G401 (cell line): ENCODE data around the gene TACC3. TPM values are rescaled to one million over a fixed set of nuclear protein-coding genes. Genes with fewer than 3 reads are reported as not detected.
A peak's percentile ranks its signal among the peaks of the same experiment; 100 is the strongest.

Experiments used
- DNase-seq: peaks from one replicate; pipeline ENCODE4 v3.0.0-alpha.2; 2015; ENCODE audit warnings: low spot score
- in situ Hi-C: cut with HindIII; loops from 2 replicates; pipeline ENCODE4 v1.10.0; 2016; ENCODE audit warnings: low sequenced_read_pairs, mixed read lengths
- total RNA-seq: library from RNA; depleted of rRNA; stranded (reverse); fragments of >200 nt; shearing (Covaris generic); gene quantifications from 2 replicates; pipeline ENCODE4 v1.2.3, GENCODE V29; 2014

The TACC3 gene
- total RNA-seq, 1 experiment from 2014 or later: 164 TPM

DNA sequence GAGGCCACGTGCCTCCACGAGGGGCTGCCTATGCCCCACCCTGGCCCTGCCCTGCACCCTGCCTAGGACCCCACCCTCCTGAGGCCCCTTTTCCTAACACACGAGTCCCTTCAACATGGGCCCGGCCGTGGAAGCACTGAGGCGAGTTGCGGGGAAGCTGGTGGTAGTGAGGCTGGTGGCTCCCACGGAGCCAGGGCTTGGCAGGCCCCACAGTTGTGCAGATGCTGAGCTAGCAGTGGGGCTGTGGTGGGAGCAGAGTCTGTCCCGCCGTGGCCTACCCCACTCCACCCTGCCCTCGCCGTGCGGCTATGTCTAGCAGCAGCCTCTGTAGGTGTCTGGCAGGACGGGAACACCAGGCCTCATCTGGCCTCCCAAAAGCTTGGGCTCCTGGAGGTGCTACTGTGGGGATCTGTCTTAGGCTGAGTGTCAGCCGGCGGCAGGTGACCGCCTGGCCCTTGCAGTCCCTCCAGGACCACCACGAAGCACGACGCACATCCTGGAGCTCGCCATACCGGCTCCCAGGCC, 18.8 kb downstream of the TACC3 start:
- DNase-seq: no peak
- in situ Hi-C loops: no loop called here

DNA sequence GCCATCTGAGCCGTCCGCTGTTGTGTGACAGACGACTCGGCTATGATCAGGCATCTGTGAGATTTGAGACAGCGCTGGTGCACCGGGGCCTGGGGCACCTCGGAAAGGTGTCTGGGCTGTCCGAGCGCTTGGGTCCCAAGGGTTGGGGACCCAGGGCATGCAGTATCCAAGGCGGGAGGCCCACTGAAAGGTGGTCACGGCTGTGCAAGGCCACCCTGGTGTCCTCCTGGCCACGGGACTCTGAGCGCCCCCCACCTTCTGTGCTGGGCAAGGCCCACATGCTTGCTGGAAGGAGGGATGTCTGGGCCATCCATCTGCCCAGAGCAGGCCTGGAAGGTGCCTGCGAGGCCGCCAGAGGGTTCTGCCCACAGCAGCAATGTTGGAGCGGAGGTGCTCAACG, 19.9 kb downstream of the TACC3 start:
- in situ Hi-C loops: no loop called here
- no peak for DNase-seq

DNA sequence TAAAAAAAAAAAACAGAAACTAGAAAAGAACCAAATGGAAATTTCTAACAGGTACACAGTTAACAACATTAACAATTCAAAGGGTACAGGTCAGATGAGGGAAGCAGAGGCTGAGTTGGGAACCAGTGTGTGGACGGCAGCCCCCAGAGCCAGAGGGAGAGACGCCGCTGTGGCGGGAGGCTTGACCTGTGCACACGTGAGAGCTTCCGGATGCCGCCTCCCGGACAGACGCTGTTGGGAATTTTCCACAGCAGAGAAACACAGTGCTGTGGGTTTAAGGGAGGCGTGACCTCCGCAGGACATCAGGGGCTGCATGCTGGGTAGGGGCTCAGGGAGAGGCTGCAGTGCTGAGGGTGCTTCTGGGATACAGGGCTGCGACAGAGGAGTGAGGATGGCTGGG, 22.2 kb downstream of the TACC3 start:
- in situ Hi-C loops: no loop called here
- DNase-seq: no peak

DNA sequence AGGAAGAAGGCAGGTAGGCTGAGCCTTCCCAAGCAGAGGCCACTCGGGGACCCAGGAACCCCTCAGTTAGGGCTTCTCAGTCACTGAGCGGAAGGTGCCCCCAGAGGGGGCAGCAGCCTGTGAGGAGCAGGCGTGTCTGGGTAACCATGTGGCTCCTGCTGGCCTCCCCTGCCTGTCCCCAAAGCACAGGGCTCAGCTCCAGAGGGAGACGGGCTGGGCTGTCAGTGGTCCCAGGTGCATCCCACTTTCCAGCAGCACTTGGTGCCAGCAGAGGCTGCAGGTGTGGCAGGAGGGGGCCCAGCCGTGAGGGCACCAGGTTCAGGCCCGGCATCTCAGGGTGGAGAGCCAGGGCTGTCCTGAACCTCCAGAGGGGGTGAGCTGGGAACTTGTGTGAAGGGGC, 22.7 kb downstream of the TACC3 start:
- DNase-seq: no peak
- in situ Hi-C loops: no loop called here

DNA sequence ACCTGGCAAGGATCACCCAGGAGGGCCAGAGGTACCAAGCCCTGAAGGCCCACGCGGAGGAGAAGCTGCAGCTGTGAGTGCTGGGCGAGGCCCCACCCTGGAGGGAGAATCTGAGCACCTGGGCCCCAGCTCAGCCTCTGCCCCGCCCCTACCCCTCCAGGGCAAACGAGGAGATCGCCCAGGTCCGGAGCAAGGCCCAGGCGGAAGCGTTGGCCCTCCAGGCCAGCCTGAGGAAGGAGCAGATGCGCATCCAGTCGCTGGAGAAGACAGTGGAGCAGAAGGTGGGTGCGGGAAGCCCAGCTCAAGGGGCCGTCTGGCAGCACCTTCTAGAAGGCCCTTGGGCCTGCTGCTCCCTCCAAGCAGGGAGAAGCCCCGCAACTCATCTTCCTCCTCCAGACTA, 23.2 kb downstream of the TACC3 start:
- no peak for DNase-seq
- in situ Hi-C loops: no loop called here

DNA sequence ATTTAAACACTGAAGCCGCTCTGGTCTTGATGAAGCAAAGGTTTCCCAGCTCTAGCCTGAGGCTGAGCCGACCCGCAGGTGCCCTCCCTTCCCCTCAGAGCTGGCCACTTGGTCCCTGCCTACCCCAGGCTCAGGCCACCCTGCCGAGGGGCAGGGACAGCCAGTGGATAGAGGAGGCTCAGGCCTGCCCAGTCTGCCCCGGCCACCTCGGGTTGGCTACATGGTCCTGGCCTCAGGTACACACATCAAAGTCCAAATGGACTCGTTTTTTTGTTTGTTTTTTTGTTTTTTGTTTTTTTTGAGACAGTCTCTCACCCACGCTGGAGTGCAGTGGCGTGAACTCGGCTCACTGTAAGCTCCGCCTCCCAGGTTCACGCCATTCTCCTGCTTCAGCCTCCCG, 23.8 kb downstream of the TACC3 start:
- in situ Hi-C loops: no loop called here
- DNase-seq: no peak

DNA sequence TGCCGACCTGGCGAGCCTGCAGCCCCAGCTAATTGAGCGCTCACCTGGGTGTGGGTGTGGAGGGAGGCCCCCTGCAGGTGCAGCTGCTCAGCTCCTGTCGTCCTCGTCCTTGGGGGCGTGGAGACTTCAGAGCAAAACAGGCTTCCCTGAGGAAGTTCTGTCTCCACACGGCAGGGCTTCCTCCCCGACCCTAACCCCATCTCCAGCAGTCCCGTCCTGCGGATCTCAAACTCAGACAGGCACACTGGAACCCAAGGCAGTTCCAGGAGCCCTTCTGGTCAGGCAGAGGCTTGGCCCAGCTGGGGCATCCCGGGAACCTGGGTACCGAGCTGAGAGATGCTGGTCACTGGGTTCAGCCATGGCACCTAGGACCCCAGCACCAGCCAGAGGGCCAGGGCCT, 24.4 kb downstream of the TACC3 start:
- no peak for DNase-seq
- in situ Hi-C loops: no loop called here

DNA sequence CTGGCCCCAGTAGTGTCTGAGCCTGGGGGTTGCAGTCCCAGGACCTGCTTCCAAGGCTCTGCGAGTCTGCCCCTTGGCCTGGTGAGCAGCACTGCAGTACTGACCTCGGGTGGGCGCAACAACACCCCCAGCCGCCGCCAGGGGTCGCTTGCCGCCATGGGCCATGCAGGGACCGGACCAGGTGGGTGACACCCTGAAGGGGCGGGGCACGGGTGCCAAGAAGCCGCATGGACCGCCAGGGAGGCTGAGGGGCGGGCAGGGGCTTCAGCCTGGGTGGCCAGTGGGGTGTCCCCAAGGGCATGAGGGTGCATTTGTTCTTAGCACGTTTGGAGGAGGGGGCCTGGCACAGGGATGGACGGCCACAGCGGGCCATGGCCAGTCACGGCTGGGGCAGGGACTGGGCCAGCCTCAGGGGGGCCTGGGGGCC, 25.0 kb downstream of the TACC3 start:
- in situ Hi-C loops: no loop called here
- peak; percentile 73 for DNase-seq

DNA sequence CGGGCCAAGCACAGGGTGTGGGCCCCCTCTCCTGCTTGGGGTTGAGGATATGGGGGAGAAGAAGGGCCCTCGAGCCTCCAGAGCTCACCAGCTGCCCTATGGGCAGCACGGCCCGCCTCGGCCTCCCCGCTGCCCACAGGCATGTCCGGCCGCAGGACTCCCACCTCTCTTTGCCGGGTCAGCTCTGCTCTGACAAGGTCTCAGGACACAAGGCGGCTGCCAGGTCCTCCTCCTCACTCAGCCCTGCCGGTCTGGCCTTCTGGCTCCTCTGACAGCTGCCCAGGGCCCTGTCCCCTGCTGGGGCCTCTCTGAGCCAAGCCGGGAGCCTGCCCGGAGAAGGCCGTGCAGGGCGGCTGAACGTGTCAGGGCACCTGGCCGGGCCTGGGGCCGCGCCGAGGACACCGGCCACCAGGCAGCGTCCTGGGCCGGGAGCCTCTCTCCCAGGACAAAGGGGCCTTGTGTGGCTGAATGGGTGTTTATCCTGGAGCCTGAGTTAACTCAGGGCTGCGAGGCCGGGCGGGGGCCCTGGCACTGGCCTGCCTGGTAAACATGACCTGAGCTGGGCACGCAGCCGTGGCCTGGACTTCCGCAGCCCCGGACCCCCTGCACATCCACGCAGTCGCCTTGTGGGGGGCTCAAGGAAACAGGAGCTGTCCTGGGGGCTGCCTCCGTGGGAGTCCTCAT, 25.7 kb downstream of the TACC3 start:
- in situ Hi-C loops: no loop called here
- peak; percentile 75 for DNase-seq

DNA sequence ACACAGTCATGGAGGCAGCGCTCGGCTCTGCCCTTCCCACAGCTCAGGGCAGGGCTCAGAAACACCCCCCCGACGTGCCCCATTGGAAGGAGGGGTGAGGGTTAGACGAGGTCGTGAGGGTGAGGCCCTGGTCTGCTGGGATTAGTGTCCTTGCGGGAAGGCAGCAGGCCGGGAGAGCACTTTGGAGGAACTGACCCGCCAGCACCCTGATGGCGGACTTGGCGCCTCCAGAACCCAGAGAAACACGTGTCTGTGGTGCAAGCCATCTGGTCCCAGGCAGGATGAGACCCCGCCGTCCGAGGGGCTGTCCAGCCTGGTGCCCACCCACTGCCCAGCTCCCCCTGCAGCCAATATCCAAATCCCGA, 26.3 kb downstream of the TACC3 start:
- in situ Hi-C loops: no loop called here
- no peak for DNase-seq

DNA sequence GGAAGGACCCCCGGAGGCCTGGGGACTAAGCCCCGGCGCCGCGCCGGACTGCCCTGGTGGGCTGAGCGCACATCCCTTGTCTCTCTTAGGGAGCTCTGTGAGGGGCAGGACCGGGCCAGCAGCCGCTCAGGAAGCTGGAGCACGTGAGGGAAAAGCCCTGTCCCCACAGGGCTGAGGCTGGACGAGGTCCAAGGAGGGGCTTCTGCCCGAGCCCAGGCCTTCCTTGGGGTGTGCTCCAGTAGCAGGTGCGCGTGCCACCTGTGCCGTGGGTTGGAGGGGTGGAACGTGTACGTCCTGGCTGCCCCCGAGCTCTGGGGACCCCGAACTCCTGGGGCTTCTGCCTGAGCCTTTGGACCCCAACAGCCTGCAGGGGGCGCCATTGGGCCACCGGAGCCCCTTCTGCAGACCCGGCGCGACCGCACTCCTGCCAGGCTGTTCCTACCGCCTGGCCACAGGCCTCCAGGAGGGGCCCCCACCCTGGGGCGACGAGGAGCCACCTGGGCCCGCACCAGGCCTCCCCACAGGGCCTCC, 27.2 kb downstream of the TACC3 start:
- peak; percentile 61 for DNase-seq
- in situ Hi-C loops: no loop called here

DNA sequence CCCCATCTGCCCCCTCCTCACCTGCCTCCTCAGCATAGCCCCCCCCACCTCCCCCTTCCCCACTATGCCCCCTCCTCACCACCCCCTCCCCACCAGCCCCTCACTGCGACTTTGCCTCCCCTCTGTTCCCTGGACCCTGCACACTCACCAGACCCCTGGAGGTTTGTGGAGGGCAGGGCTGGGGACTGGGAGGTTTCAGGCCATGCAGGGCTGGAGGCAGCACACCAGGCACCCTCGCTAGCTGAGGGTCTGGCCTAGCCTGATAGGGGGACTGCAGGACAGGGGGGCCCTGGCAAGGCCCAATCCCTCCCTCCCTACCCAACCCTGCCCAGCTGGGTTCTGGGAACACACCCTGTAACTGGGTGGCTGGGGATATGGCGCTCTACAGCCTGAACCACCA, 28.0 kb downstream of the TACC3 start:
- DNase-seq: no peak
- in situ Hi-C loops: no loop called here

DNA sequence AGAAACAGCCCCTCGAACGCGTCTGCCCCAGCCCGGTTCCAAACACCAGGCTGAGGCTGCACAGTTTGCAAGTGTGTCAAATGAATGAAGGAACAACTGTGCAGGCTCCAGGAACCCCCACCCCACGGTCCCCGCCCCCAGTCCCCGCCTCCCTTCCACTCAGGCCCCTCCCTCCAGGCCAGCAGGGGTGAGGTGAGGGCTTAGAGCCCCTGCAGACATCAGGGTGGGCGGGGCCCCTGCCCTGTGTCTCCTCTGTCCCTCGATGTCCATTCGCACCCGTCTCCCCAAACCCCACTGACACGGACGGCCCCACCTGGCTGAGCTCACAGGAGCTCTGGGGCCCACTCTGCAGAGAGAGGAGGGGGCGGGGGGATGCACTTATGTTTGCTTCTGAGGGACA, 28.5 kb downstream of the TACC3 start:
- no peak for DNase-seq
- in situ Hi-C loops: no loop called here

DNA sequence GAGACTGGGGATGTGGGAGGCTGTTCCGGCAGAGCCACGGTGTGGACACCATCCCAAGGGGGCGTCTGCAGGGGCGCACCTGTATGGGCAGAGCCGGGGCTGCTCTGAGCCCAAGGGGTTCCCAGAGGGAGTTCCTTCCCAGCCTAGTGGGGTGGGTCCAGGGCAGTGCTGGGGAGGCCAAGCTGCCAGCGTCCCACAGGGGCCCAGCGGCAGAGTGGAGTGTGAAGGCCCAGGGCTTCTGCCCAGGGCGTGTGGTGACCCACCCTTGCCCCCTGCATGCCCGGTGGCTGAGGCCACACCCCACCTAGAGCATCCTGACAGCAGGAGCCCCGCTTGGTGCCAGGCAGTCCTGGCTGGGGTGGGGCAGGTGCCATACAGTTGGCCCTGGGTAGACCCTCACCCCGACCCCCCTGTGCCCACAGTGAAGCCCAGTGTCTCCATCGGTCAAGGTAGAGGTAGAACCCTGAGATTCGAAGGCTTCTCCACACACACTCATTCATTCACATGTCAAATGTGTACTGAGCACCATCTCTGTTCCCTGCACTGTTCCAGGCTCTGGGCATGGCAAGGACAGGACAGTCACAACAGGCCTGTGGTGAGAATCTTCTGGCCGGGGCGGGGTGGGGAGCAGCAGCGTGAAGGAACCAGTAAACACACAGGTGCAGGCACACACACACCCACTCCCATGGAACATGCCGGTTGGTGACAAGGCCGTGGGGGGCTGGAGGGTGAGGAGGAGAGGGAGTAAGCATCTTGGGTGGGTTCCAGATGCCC, 29.2 kb downstream of the TACC3 start:
- DNase-seq: no peak
- in situ Hi-C loops: no loop called here

DNA sequence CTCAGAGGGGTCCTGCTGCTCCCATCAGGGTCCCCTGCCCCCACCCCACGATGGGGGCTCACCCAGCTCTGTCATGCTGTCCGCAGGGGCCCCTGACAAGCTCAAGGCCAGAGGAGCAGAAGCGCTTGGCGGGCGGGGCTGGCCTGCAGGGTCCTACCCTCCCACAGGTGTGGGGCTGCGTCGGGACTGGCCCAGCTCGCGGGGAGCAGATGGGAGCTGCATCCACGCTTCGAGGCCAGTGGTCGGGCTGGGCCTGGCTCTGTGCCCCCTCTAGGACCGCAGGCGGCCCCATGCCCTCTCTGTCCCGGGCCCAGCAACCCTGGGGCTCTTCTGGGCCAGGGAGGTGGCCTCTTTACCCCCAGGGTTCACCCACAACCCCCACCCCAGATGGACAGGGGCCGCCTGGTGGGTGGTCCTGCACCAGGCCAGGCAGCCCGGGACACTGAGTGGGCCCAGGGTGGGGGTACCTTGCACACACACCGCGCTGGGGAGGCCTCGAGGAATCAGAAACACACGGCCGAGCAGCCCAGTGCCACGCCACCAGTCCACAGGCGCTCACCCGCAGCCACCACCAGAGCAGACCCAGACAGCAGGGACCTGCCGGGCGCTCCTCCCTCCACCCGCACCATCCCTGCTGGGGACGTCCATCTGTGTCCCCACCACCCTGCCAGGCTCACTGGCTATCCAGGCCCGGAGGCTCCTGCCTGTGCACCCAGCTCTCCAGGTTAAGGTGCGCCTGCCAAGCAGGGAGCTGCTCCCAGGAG, 30.0 kb downstream of the TACC3 start:
- DNase-seq: no peak
- in situ Hi-C loops: no loop called here

DNA sequence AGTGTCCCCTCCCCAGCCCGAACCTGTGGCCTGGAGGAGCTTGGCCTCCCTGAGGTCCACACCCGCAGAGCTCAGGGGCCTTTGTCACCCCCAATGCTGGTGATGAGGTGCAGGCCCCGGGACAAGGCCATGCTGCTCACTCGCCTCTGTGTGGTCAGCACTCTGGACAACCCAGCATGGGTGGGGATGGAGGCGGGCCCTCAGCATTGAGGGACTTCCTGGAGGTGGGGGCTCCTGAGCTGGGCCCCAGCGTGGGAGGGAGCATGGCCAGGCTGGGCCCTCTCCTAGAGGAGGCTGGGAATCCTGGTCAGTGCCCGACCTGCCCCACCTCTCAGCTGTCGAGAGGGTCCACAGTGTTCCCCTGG, 30.6 kb downstream of the TACC3 start:
- in situ Hi-C loops: no loop called here
- DNase-seq: no peak

DNA sequence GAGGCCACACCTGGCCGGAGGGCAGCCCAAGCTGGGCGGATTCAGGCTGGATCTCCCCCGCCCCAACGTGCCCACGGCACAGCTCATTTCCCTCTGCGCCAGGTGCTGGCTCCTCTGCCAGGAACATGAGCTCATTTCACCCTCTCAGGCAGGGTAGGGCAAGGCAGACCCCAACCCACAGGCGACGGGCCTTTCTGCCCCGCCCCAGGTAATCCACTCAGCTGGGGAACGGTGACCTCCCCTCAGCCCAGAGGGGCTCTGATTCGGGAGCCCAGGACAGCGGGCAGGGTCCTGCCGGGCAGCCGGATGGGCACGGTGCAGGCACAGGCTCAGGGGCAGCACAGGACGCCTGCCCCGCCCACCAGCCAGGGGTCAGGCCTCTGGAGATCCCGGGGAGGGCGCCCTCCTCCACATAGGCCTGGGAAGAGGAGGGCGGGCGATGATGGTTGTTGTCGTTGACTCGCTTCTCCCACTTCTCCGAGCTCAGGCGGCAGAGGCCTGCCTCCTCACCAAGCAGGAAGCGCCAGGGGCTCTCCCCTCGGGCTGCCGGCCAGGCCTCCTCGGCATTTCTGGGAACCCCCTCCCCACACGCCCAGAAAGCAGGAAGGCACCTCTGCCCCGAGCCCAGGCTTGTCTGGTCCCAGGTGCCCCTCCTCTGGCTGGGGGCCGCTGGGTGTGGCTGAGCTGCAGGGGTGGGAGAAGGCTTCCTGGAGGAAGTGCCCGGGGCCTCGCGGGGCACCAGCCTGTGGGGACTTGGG, 31.1 kb downstream of the TACC3 start:
- in situ Hi-C loops: no loop called here
- no peak for DNase-seq

DNA sequence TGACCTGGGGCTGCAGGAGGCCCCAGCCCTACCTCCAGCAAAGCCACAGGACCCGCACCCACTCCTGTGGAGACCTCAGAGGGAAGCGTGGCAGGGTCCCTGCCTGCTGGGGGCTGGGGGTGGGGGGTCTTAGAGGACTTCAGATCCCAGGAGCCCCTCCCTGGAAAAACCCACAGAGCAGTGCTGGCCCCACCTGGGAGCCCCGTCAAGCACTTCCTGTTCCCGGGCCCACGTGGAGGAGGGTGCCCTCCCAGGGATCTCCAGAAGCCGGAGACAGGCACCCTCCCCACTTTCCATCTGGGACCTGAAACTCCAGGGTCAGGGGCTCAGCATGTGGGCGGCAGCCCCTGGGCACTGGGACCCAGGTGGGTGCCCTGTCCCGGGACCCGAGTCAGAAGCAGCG, 32.0 kb downstream of the TACC3 start:
- in situ Hi-C loops: no loop called here

DNA sequence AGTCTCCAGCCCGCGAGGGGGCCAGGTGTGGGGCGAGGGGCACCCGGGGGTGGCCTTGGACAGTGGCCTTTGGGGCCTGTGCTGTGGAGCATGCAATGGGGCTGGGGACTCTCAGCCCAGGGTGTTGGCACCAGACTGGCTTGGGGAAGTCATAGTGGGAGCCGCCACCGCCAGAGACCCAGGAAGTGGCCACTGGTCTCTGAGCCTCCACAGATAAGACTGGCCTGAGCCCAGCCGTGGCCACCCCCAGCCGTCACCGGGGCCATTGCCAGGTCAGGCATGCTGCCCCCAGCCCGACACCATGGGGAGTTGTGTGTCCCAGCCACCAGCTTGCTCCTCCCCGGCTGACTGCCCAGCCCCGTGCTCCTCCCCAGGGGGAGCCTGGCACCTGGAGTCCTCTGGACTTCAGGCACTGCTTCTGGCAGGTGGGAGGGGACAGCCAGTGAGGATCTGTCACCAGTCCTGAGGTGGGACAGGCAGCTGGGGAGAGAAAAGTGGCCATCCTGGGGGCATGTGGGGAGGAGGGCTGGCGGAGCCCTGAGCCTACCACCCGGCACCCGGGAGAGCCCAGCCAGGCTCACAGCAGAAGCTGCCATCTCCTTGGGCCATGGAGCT, 32.5 kb downstream of the TACC3 start:
- no peak for DNase-seq
- in situ Hi-C loops: no loop called here

More for the DNA sequence above, 32.0 kb downstream of the TACC3 start:
- DNase-seq: no peak
